RPMI7951 (cell line): Measurements from ENCODE around the gene PRAME. TPM values are rescaled to one million over a fixed set of nuclear protein-coding genes. Genes with fewer than 3 reads are reported as not detected.
A peak's percentile ranks its signal among the peaks of the same experiment; 100 is the strongest.
"Not testable (repeated sequence)": the region's sequence is repeated elsewhere in the genome, so short reads cannot be mapped to it uniquely, and the experiment has no call there.

ENCODE experiments used
- DNase-seq: peaks from one replicate; pipeline ENCODE4 v3.0.0-alpha.2; 2012; ENCODE audit warnings: low read depth
- total RNA-seq: library from RNA; depleted of rRNA; stranded (reverse); fragments of >200 nt; shearing (Covaris generic); gene quantifications from 2 replicates; pipeline ENCODE4 v1.2.3, GENCODE V29; 2014; rRNA removed

PRAME gene
- total RNA-seq, 1 experiment from 2014 or later = 73.1 TPM

DNA sequence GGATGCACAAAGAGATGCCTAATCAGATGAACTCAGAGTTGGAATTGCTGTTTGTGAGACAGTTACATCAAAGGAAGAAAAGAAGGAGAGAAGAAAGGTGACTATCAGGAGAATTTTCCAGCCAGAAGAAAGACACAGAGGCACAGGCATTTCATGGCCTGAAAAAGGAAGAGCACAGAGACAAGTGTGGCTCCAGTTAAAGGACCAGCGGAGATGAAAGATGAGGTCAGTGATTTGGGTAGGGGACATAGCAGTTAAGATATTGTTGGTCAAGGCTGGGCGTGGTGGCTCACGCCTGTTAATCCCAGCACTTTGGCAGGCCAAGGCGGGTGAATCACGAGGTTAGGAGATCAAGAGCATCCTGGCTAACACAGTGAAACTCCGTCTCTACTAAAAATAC, 35.6 kb downstream of the PRAME start:
- DNase-seq = no peak

DNA sequence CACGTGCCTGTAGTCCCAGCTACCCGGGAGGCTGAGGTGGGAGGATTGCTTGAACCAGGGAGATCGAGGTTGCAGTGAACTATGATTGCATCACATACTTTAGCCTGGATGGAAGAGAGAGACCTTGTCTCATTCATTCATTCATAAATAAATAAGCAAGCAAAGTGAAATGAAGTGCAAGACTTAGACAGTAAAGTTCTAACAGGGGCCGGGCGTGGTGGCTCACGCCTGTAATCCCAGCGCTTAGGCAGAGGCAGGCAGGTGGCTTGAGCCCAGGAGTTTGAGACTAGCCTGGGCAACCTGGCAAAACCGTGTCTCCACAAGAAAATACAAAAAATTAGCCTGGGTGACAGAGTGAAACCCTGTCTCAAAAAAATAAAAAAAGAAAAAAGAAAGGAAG, 37.4 kb downstream of the PRAME start:
- DNase-seq = no peak

DNA sequence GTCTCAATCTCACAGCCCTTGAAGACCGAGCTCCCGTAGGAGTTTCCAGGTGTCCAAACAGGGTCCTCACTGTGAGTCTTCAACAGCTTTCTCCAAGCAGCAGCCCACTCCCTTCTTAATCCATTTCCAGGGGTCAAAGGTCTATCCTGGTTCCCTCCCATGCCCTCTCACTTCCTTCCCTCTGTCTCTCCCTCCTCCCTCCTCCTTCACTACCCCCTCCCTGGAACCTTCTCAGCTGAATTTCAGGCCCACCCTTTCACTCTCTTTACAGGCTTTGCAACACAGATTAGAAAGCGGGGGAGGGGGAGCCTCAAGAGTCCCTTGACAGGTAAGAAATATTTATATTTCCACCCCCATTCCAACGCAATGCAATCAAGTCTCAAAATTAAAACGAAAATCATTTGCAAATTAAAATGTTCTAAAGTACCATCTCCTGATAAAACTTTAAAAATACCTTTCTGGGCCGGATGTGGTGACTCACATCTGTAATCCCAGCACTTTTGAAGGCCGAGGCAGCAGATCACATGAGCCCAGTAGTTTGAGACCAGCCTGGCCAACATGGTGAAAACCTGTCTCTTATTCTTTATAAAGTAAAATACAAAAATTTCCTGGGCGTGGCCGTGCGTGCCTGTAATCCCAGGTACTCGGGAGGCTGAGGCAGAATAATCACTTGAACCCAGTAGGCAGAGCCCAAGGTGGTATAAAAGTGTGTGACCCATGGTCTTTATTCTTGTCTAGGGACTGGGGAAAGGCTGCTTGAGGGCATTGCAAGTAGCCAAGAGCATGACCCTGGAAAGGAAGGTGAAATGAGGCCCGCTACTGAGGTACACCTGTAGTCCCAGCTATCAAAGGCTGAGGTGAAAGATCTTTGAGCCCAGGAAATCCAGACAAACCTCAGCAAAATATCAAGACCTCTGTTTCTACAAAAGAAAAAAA, 38.1 kb downstream of the PRAME start:
- peak; percentile 18 for DNase-seq

DNA sequence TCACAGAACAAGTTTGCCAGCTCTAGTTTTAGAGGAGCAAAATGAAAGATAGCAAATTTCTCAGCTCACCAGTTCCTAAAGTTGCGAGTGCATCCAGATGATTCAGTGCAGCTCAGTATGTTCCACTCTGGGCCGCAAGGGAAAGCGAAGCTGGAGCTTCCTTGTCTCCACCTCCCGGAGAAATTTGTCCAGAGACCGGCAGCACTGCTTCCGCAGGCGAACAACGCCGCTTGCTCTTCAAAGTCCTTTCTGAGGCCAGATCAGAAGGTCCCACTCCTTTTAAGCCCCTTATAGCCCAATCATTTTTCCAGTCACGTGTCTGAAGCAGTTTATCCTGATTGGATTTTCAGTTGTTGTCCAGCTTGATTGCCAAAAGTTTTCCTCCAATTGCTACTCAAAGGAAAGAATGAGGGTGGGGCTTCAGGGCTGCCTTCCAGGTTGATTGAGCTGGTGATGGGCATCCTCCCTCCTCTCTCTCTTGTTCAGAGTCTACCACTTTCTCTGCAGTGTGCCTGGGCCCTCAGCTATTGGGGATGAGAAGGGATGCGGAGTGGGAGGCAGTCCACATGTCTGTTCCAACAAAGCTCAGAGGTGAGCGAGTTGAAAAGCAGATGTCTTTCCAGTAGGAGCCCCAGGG, 38.9 kb downstream of the PRAME start, which contains the start of gene ZNF280A:
TSS of gene ZNF280A (minus strand) at position 251 of the 637 bp plus-strand sequence. CDS start 4,640 bp downstream, outside the sequence.
- peak; percentile 74 for DNase-seq

DNA sequence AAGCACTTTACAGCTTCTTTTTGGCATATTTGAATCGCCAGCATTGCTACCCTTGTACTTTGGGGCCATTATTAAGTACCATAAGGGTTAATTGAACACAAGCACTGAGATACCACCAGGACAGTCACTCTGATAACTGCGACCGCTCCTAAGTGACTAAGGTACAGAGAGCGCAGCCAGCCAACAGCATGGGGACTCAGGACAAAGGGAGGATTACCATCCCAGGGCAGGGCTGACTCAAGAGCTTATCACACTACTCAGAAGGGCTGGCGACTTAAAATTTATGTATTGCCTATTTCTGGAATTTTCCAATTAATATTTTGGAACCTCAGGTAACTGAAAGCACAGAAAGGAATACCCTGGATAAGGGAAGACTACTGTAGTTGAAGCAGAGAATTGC, 39.5 kb downstream of the PRAME start:
- DNase-seq = peak; percentile 19

DNA sequence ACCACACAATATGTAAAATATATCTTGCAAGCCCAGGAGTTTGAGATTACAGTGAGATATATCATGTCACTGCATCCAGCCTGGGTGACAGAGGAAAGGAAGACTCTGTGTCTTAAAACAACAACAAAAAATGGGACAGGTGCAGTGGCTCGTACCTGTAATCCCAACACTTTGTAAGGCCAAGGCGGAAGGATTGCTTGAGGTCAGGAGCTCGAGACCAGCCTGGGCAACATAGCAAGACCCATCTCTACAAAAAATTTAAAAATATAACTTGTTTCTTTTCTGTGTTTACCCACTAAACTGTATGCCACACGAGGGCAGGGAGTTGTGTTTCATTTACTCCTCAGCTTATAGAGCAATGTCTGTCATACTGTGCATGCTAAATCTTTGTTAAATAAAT, 42.1 kb downstream of the PRAME start:
- no peak for DNase-seq

DNA sequence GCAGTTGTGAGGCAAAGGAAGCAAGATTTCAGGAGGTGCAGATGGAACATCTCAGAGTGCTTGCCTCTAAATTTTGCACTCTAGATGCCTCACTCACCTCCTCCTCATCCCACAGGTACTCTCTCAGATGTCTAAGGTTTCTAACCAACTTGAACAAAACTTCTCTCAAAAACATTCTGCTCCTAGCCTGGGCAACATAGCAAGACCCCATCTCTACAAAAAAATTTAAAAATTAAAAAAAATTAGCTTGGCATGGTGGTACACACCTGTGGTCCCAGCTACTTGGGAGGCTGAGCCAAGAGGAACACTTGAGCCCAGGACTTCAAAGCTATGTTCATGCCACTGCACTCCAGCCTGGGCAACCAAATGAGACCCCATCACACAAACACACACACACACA, 43.2 kb downstream of the PRAME start:
- no peak for DNase-seq

DNA sequence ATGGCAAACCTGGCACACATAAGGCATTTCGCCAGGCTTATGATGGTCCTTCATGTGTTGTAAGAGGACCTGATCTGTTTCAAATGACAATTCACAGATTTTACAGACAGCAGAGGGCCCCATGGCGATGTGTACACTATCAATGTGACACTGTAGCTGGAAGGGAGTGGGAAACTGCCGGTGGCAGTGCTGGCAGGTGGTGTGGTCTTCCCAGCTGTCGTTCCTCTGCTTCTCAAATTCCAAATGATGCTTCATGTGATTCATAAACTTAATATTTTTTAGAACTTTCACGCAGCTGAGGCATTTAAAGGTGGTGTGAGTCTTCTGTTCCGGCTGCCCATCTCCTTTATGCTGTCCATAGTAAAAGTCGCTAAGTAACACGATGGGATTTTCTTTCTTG, 44.6 kb downstream of the PRAME start:
- not testable (repeated sequence) for DNase-seq

DNA sequence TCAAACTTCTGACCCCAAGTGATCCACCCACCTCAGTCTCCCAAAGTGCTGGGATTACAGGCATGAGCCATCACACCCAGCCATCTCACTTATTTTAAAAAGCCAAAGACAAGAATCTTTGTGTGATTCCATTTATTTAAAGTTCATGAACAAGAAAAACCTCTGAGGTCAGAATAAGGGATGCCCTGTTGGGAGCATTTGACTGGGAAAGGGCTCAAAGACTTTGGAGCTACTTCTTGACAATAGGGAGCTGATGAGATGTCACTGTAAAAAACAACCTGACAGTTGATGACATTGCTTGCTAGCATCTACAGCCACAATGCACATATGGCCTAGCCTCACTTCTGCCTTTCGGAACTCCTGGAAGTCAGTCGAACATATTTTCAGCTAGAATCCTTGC, 45.4 kb downstream of the PRAME start:
- DNase-seq = no peak

DNA sequence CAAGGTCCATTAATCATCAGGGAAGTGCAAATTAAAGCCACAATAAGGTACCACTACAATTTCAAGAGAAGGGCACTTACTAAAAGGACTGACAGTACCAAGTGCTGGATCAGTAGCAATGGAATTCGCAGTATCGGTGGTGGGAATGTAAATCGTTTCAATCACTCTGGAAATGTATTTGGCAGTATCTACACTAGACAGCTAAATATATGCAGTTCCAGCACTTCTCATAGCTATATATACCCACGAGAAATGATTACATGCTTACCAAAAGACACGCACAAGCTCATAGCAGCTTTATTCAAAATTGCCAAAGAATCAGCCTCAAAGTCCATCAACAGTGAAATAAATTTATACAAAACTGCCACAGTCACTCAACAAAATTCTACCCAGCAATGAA, 46.1 kb downstream of the PRAME start:
- no peak for DNase-seq

DNA sequence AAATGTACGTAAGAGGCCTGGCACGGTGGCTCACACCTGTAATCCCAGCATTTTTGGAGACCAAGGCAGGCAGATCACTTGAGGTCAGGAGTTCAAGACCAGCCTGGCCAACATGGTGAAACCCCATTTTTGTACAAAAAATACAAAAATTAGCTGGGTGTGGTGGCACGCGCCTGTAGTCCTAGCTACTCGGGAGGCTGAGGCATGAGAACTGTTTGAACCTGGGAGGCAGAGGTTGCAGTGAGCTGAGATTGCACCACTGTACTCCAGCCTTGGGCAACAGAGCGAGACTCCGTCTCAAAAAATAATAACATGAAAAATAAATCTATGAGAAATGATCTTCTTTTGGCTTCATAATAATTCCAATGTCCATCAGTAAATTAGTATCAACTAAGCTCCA, 48.2 kb downstream of the PRAME start:
- not testable (repeated sequence) for DNase-seq

DNA sequence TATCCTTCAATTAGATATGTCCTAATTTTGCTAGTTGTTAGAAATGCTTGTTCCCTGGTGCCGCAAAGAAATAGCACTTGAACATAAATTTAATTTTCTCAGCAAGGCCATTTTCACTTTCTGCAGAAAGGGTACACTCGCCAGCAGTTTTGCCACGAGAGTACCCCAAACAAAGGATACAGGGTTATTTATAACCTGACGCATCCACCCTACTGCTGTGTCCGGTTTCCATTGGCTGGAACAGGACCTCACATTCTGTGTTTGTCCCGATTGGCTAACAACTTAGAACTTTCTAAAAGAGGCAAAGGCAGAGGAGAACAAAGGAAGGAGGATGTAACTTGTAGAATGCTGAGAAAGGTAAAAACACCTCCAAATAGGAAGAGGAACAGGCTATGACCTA, 49.2 kb downstream of the PRAME start:
- DNase-seq = not testable (repeated sequence)

DNA sequence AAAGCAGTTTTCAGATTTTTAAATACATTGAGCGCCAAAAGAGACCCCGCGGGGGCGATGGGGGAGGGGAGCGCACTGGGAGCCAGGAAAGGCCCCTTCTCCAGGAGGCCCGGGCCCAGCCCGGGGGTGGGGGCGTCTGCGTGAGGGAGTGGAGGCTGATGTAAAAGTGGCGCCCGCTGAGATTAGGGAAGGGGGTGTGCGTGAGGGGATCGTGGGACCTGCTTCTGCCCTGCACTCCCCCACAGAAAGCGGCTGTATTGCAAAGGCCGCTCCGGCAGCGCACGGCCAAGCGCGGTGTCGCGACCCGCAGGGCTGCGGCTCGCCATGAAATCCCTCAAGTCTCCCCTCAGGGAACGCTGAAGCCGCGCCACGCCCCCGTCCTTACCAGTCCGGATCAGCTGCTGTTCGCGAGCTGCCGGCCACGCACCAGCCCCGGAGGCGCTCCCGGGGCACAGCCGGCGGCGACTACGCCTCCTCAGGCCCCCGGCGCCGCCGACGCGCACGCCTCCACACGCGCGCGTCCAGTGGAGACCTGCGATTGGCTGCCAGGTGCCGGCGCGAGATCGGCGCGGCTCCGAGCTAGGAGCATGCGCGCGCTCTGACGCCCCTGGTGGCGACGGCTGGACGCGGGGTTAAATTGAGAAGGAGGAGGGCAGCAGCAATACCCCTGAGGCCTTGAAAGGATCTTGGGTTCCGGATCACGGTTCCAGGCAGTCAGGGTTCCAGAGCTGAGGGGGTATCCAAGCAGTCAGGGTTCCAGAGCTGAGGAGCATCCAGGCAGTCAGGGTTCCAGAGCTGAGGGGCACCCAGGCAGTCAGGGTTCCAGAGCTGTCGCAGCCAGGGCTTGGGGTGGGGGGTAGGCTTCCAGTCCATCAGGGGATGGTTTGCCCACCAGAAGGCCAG, 50.5 kb downstream of the PRAME start, which contains the start of gene ZNF280B:
TSS of gene ZNF280B (minus strand) at position 469 of the 903 bp plus-strand sequence. CDS start 19,344 bp downstream, outside the sequence.
- DNase-seq = peak; percentile 66

DNA sequence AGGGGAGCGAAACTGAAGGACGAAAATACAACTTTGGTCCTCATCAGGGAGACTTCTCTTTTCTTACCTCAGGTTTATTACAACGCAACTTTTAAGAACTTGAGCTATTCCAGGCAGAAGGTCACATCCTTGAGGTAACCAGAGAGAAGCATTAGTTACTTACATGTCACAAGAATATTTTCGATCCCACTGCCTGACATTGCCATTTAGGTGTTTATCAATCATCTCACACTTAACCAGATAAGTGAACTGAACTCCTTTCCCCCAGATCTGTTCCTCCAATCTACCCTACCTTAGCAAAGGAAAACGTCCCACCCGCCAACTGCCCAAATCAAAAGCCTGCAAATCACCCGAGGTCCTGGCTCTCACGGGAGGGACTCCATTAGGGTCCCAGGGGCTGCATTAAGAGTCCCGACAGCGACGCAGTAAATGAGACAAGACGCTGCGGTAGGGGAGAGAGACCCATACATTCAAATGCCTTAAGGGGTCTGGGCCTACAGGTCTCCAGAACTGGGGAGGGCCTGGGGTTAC, 51.3 kb downstream of the PRAME start:
- no peak for DNase-seq

DNA sequence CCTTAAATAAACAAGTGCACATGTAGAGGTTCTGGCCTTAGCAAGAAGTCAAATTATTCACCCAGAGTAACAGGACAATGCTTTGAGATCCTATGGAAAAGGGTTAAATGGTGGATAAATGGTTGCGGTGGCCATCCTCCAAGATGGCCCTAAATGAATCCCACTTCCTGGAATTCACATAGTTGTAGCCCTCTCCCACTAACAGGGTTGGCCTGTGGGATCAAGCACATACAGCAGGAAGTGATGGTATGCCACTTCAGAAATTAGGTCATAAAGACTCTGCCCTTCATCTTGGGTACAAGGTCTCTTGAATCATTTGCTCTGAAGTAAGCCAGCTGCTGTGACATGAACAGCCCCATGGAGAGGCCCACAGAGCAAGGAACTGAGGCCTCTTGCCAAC, 52.3 kb downstream of the PRAME start:
- no peak for DNase-seq

DNA sequence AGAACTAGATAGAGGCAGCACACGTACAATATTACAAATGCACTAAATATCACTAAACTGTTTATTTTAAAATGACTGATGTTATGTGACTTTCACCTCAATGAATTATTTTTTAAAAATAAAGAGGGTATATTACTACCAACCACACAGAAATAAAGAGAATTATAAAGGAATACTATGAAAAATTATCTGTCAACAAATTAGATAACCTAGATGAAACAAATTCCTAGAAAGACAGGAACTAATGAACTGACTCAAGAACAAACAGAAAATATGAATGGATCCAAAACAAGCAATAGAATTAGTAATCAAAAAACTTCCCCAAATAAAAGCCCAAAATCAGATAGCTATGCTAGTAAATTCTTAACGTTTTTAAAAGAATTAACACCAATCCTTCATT, 60.8 kb downstream of the PRAME start:
- DNase-seq = no peak

Other genes with a start within 250 kb of the PRAME start
- 0.59 and 0.96 TPM in 2 replicates for gene ZNF280B, start 50.5 kb downstream of the PRAME start, total RNA-seq
- 0.59 and 0.96 TPM in 2 replicates for gene ZNF280A, start 39.0 kb downstream of the PRAME start, total RNA-seq
- gene GGTLC2, start 85.3 kb upstream of the PRAME start, total RNA-seq = not detected in 2 replicates